Measurements from ENCODE around the gene GRM7.

Gene GRM7

DNA sequence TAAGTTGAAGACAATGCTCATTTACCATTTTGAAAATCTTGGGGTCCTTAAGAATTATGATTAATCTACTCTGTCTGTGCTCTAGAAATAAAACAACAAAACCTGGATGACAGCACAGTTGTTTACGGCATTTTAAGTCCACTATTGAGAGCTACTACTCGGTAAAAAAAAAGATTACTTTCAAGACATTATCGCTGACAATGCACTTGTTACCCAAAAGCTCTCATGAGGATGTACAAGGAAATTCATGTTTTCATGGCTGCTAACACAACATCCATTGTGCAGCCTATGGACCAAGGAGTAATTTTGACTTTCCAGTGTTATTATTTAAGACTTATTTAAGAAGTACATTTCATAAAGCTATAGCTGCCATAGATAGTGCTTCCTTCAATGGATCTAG is 221.3 kb downstream of the GRM7 start:
- TF ChIP-seq, protein P1, sequence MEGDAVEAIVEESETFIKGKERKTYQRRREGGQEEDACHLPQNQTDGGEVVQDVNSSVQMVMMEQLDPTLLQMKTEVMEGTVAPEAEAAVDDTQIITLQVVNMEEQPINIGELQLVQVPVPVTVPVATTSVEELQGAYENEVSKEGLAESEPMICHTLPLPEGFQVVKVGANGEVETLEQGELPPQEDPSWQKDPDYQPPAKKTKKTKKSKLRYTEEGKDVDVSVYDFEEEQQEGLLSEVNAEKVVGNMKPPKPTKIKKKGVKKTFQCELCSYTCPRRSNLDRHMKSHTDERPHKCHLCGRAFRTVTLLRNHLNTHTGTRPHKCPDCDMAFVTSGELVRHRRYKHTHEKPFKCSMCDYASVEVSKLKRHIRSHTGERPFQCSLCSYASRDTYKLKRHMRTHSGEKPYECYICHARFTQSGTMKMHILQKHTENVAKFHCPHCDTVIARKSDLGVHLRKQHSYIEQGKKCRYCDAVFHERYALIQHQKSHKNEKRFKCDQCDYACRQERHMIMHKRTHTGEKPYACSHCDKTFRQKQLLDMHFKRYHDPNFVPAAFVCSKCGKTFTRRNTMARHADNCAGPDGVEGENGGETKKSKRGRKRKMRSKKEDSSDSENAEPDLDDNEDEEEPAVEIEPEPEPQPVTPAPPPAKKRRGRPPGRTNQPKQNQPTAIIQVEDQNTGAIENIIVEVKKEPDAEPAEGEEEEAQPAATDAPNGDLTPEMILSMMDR (IDR thresholded peaks at IDR 0.05; ENCODE audit: extremely low read depth, insufficient read depth, missing control alignments) = no peak
- in situ Hi-C loops (cut with MboI; ENCODE audit: low pct_unique_long_range_greater_than_20kb, low sequenced_read_pairs, unreplicated experiment) = no loop called here
- no peak for DNase-seq (ENCODE audit: low spot score)

DNA sequence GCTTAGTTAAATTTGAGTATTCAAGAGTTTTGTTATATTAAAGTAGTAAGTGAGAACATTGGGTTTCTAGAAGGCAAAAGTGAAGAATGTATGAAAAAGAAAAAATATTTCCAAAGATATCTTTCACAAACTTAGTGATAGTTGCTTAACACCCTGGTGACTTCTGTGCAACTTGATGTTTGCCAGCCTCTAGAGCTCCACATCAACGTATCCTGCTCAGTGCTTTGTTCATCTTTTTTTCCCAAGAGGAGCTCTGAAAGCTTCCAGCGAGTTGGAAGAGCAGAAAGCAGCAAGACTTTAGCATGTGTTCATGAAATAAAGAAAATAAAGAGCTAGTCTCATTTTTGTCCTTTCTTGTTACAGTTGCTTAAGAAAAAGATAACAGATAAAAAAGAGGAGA is 225.5 kb downstream of the GRM7 start:
- TF ChIP-seq, protein P1 (IDR thresholded peaks at IDR 0.05; ENCODE audit: extremely low read depth, insufficient read depth, missing control alignments) = no peak
- in situ Hi-C loops (cut with MboI; ENCODE audit: low pct_unique_long_range_greater_than_20kb, low sequenced_read_pairs, unreplicated experiment) = no loop called here
- DNase-seq (ENCODE audit: low spot score) = no peak

DNA sequence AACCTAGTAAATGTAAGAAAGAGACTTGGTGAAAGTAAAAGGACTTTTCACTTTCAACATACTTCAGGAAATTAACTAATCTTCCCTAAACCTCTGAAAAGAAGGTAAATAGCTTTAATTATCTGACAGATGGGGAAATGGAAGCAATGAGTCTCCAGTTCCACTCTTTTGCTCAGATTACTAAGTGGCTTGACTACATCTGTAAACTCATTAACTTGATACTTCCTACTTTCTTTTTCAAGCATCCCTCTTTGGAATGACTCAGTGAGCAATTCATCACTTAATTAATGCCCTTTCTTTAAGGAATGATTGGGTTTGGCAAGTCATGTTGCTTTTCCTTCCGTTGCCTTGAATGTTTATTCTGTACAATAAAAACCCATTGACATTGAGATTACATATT is 234.2 kb downstream of the GRM7 start:
- DNase-seq (ENCODE audit: low spot score) = no peak
- TF ChIP-seq, protein P1 (IDR thresholded peaks at IDR 0.05; ENCODE audit: extremely low read depth, insufficient read depth, missing control alignments) = no peak
- in situ Hi-C loops (cut with MboI; ENCODE audit: low pct_unique_long_range_greater_than_20kb, low sequenced_read_pairs, unreplicated experiment) = no loop called here

DNA sequence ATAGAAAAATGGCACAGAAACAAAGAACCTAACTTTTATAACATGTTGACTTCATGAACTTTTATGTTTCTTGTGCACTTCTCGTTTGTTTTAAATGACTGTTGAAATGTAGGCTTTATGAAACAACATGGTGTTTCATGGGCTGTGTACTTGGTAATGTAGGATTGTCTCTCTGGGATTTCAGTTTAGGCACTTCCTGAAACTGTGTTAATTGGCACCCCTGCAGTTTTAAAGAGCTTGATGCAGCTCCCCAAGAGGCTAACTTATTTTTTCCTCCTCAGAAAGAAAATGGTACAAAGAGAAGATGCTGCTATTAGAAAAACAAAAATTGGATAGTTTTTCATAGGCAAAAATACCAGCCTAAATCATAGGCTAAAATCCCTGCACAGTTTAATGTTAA is 239.2 kb downstream of the GRM7 start:
- in situ Hi-C loops (cut with MboI; ENCODE audit: low pct_unique_long_range_greater_than_20kb, low sequenced_read_pairs, unreplicated experiment) = no loop called here
- no peak for DNase-seq (ENCODE audit: low spot score)
- TF ChIP-seq, protein P1 (IDR thresholded peaks at IDR 0.05; ENCODE audit: extremely low read depth, insufficient read depth, missing control alignments) = no peak

DNA sequence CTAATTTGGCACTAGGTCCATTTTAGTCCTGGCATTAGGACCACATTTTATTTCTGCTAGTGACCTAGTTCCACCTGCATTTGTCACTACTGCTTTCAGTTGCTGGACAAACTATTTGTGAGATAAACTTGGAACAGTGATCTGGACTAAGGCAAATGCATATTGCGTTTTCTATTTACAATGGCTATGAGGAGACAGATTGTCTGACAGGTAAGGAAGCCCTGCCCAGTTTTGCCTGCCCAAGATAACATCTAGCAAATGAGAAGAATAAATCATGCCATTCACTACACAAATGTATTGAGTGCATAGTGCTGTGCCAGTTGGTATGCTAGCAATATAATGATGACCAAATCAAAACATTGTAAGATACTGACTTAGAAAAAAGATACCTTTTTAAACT is 245.7 kb downstream of the GRM7 start:
- DNase-seq (ENCODE audit: low spot score) = no peak
- TF ChIP-seq, protein P1 (IDR thresholded peaks at IDR 0.05; ENCODE audit: extremely low read depth, insufficient read depth, missing control alignments) = no peak
- in situ Hi-C loops (cut with MboI; ENCODE audit: low pct_unique_long_range_greater_than_20kb, low sequenced_read_pairs, unreplicated experiment) = no loop called here

DNA sequence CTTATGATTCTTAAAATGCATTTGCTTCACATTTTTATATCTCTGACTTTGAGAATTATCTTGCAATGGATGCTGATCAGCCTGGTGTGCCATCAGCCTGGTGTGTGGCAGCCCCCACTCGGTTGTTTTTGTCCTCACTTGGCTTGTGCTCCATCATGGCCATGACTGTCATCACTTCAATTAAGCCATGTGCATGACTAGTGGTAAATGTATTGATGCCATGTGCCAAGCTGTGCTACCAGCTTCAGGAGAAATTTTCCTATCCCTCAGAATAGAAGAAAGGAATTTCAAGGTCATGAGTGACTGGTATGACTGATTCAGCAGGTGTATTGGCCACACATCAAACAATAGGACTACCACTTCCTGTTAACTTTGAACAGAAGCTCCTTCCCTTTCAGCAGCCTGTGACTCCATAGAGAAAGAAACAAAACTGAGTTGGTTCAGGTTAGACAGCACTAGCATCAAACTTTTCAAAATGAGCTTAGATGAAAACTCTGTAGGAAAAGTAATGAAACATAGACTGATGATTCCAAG is 251.7 kb downstream of the GRM7 start:
- TF ChIP-seq, protein P1 (IDR thresholded peaks at IDR 0.05; ENCODE audit: extremely low read depth, insufficient read depth, missing control alignments) = no peak
- in situ Hi-C loops (cut with MboI; ENCODE audit: low pct_unique_long_range_greater_than_20kb, low sequenced_read_pairs, unreplicated experiment) = no loop called here
- DNase-seq (ENCODE audit: low spot score) = no peak
